Skin epidermis (tissue), 12 donors: Measurements from ENCODE around the gene P2RY4.
"Not testable (repeated sequence)": the region's sequence is repeated elsewhere in the genome, so short reads cannot be mapped to it uniquely, and the experiment has no call there.

ENCODE experiments used
- H3K27ac ChIP-seq, 21 experiments: fragments of 200-600 bp; sonication (generic) in 11 of 21; one replicate each; pipeline ENCODE4 v1.5.0; 2020; ENCODE audit warnings: mild to moderate bottlenecking in 3 of 21, inconsistent platforms in 2 of 21, moderate library complexity in 2 of 21
- H3K4me3 ChIP-seq, 7 experiments: fragments of 200-600 bp; sonication (generic) in 2 of 7; one replicate each; pipeline ENCODE4 v1.5.0; 2020; ENCODE audit warnings: inconsistent platforms in 2 of 7, mild to moderate bottlenecking in 2 of 7, moderate library complexity in 1 of 7

P2RY4 gene

GRCh38 chrX:70252491-70252890 is 7.5 kb downstream of the P2RY4 start:
- H3K4me3 ChIP-seq, result no peak overlapping the region
- H3K27ac ChIP-seq, result no peak overlapping the region

DNA sequence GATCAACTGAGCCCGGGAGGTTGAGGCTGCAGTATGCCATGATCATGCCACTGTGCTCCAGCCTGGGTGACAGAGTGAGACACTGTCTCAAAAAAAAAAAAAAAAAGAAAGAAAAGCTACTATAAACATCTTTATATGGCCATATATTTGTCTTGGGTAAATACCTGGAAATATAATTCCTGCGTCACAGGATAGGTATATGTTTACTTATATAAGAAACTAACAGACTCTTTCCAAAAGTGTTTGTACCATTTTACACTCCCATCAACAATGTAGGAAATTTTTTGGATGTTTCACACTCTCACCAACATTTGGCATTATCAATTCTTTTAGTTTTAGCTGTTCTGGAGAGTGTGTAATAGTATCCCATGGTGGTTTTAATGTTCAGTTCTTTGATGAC is 12.8 kb downstream of the P2RY4 start:
- Histone ChIP-seq H3K4me3 (no peak overlapping the region), H3K27ac (no peak overlapping the region)

DNA sequence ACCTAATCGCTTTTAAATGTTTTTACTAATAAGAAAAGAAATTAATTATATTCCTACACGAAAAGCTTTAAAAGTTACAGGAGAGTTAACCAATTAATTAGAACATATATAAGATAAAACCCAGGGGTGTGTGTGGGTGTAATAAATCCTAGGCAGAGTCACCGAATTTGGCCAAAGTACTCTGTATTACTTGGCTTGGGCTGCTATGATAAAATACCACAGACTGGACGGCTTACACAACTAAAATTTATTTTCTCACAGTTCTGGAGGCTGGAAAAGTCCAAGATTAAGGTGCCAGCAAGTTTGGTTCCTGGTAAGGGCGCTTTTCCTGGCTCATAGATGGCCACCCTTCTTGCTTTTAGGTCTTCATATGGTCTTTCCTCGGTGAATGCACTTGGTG is 15.1 kb downstream of the P2RY4 start:
- H3K27ac ChIP-seq, result no peak overlapping the region
- H3K4me3 ChIP-seq, result no peak overlapping the region

DNA sequence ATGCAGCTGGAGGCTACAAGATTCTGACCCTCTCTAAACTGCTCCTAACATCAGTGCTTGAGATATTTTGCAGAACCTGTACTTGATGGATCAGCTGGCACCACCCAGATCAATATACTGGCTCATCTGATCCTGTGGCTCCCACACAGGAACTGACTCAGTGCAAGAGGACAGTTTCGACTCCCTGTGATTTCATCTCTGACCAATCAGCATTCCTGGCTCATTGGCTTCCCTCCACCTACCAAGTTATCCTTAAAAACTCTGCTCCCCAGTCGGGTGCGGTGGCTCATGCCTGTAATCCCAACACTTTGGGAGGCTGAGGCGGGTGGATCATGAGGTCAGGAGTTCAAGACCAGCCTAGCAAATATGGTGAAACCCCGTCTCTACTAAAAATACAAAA is 16.4 kb downstream of the P2RY4 start:
- not testable (repeated sequence) for H3K27ac ChIP-seq, H3K4me3 ChIP-seq

DNA sequence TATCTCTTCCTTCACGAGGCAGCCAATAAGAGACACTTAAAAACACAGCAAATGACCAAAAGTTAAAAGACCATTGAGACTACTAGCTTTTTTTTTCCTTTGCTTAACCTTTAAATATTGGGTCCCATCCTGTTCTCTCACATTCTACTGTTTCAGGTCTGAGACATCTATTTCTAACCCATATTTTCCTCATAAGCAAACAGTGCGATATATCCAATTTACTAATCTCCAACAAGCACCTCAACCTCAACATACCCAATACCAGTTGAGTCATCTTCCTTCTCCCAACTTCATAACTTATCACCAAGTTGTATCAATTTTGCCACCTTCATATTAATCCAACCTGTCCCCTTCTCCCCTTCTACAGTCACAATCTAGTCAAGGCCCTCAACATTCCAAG is 18.5 kb downstream of the P2RY4 start:
- Histone ChIP-seq H3K4me3 (no peak overlapping the region), H3K27ac (no peak overlapping the region)

DNA sequence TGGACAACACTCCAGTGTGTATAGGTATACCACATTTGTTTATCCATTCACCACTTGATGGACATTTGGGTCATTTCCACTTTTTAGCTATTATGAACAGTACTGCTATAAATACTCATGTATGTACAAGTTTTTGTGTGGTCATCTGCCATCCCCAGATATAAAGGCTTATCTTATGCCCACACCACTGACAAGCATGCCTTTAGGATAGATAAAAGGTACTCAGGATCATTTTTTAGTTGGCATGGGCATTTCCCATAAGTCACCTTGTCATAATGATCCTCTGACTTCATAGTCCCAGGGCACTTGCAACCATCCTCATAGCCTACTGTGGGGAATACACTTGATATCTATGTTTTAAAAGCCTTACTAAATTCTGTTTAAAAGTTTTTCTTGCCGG is 19.3 kb downstream of the P2RY4 start:
- Histone ChIP-seq H3K4me3 (no peak overlapping the region), H3K27ac (no peak overlapping the region)

GRCh38 chrX:70234355-70234754 is 25.6 kb downstream of the P2RY4 start, which contains the start of gene AWAT1:
TSS of gene AWAT1 (plus strand) at chrX:70234655. CDS start at chrX:70234696, 41 bp downstream.
- Histone ChIP-seq H3K4me3 (no peak within 1 kb of the TSS), H3K27ac (no peak within 1 kb of the TSS)

DNA sequence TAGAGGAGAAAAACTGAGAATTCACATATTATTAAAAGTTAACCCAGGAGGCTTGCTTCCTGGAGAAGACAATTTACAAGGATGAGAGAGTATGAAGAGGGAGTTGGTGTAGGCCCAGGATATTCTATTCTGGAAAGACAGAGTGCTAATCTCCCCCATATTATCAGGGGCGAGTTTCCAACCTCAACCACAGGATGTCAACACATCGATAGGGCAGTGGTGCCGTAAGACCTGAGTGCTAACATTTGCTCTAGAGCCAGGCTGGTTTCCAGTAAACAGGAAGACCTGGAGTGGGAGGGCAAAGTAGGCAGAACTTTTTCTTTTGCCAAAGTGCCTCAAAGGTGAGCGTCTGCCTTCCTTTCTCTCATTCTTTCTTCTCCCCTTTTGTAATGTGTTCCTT is 28.3 kb downstream of the P2RY4 start:
- no peak overlapping the region for H3K27ac ChIP-seq

GRCh38 chrX:70226687-70227086 is 33.3 kb downstream of the P2RY4 start:
- no peak overlapping the region for H3K4me3 ChIP-seq
- no peak overlapping the region for H3K27ac ChIP-seq

More for the DNA sequence above, 28.3 kb downstream of the P2RY4 start:
- no peak overlapping the region for H3K4me3 ChIP-seq

- no peak overlapping the region for H3K27ac ChIP-seq
- no peak overlapping the region for H3K4me3 ChIP-seq
Observed at GRCh38 chrX:70226048-70226447, 34.0 kb downstream of the P2RY4 start.

- Histone ChIP-seq H3K27ac (peak overlapping the region in 3 of 21 experiments; percentile 14 to 34 (median 26)), H3K4me3 (no peak overlapping the region)
Observed at GRCh38 chrX:70219938-70220764, 39.9 kb downstream of the P2RY4 start.

GRCh38 chrX:70209570-70209969 is 50.4 kb downstream of the P2RY4 start:
- not testable (repeated sequence) for H3K27ac ChIP-seq, H3K4me3 ChIP-seq

DNA sequence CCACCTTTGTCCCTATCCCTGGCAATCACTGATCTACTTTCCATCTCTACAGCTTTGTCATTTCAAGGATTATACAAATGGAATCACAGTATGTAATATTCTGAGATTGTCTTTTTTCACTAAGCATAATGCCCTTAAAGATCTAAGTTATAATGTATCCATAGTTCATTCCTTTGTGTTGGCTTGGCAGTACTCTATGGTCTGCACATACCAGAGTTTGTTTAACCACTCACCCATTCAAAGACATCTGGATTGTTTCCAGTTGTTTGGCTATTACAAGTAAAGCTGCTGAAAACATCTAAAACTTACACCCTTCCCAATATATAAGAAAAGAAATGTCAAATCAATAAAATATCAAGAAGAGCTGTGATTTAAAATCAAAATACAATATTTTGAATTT is 51.5 kb downstream of the P2RY4 start:
- H3K4me3 ChIP-seq, result no peak overlapping the region
- H3K27ac ChIP-seq, result no peak overlapping the region
